SK-N-SH treated with all-trans-retinoic acid at 6 μM for 48 hours (cell line): ENCODE data around the gene CCSER1.

Experiments
- ATAC-seq: fragments of 200-7000 bp; cut with Tn5 transposase; 3 replicates; pipeline ENCODE4 v1.9.1; 2020; ENCODE audit warnings: mild to moderate bottlenecking, moderate library complexity
- ARNTL ChIP-seq: fragments of 450-650 bp; formaldehyde crosslinking; IDR thresholded peaks from 2 replicates; pipeline ENCODE4 v1.5.0; 2020; ENCODE audit warnings: low read depth, mild to moderate bottlenecking, moderate library complexity, borderline replicate concordance
- BACH2 ChIP-seq: fragments of 250-450 bp; sonication (Bioruptor Pico); IDR thresholded peaks from 2 replicates; pipeline ENCODE4 v1.9.0; 2021; ENCODE audit warnings: mild to moderate bottlenecking, borderline replicate concordance
- CSDC2 ChIP-seq: fragments of 250-450 bp; sonication (Bioruptor Pico); IDR thresholded peaks from 2 replicates; pipeline ENCODE4 v1.5.0; 2020; ENCODE audit warnings: mild to moderate bottlenecking, moderate library complexity
- ESRRG ChIP-seq: fragments of 250-450 bp; sonication (Bioruptor Pico); IDR thresholded peaks from 2 replicates; pipeline ENCODE4 v1.6.1; 2021; ENCODE audit warnings: mild to moderate bottlenecking
- GLIS3 ChIP-seq: fragments of 250-450 bp; sonication (Bioruptor Pico); IDR thresholded peaks from 2 replicates; pipeline ENCODE4 v1.5.0; 2020; ENCODE audit warnings: mild to moderate bottlenecking, moderate library complexity
- ISL1 ChIP-seq: fragments of 250-450 bp; sonication (Bioruptor Pico); IDR thresholded peaks from 2 replicates; pipeline ENCODE4 v2.1.2; 2022; ENCODE audit warnings: mild to moderate bottlenecking, moderate library complexity
- OSR1 ChIP-seq: fragments of 250-450 bp; sonication (Bioruptor Pico); IDR thresholded peaks from 2 replicates; pipeline ENCODE4 v1.8.0; 2022; ENCODE audit warnings: moderate library complexity, mild to moderate bottlenecking, inconsistent platforms
- RARB ChIP-seq: fragments of 250-450 bp; sonication (Bioruptor Pico); IDR thresholded peaks from 2 replicates; pipeline ENCODE4 v1.8.0; 2021; ENCODE audit warnings: mild to moderate bottlenecking, moderate library complexity
- SNAI2 ChIP-seq: fragments of 250-450 bp; sonication (Bioruptor Pico); IDR thresholded peaks from 2 replicates; pipeline ENCODE4 v1.5.0; 2020; ENCODE audit warnings: mild to moderate bottlenecking, moderate library complexity
- TCF4 ChIP-seq: fragments of 250-450 bp; sonication (Bioruptor Pico); IDR thresholded peaks from 2 replicates; pipeline ENCODE4 v1.8.0; 2021; ENCODE audit warnings: mild to moderate bottlenecking, moderate library complexity, borderline replicate concordance
- TOX ChIP-seq: fragments of 250-450 bp; sonication (Bioruptor Pico); IDR thresholded peaks from 2 replicates; pipeline ENCODE4 v1.8.0; 2021; ENCODE audit warnings: mild to moderate bottlenecking, moderate library complexity, borderline replicate concordance
- ZC3H10 ChIP-seq: fragments of 250-450 bp; sonication (Bioruptor Pico); IDR thresholded peaks from 2 replicates; pipeline ENCODE4 v1.5.1; 2021; ENCODE audit warnings: mild to moderate bottlenecking, moderate library complexity
- ZFP3 ChIP-seq: fragments of 250-450 bp; sonication (Bioruptor Pico); IDR thresholded peaks from 2 replicates; pipeline ENCODE4 v1.5.0; 2020; ENCODE audit warnings: mild to moderate bottlenecking, moderate library complexity
- ZFP30 ChIP-seq: fragments of 450-650 bp; formaldehyde crosslinking; IDR thresholded peaks from 2 replicates; pipeline ENCODE4 v1.5.0; 2022; ENCODE audit warnings: mild to moderate bottlenecking, moderate library complexity
- ZNF565 ChIP-seq: fragments of 450-650 bp; formaldehyde crosslinking; conservative IDR thresholded peaks from 2 replicates; pipeline ENCODE4 v1.5.0; 2020; ENCODE audit warnings: low read depth, mild to moderate bottlenecking, moderate library complexity
- ZNF70 ChIP-seq: fragments of 450-650 bp; formaldehyde crosslinking; IDR thresholded peaks from 2 replicates; pipeline ENCODE4 v1.5.0; 2020; ENCODE audit warnings: mild to moderate bottlenecking, moderate library complexity
- ZNF8 ChIP-seq: fragments of 450-650 bp; formaldehyde crosslinking; IDR thresholded peaks from 2 replicates; pipeline ENCODE4 v1.5.0; 2020; ENCODE audit warnings: mild to moderate bottlenecking, moderate library complexity
- TF ChIP-seq, protein P1 (sequence below): fragments of 250-450 bp; sonication (Bioruptor Pico); IDR thresholded peaks from 2 replicates; pipeline ENCODE4 v1.8.0; 2020; ENCODE audit warnings: mild to moderate bottlenecking, moderate library complexity, borderline replicate concordance
- TF ChIP-seq, protein P2 (sequence below): fragments of 250-450 bp; sonication (Bioruptor Pico); IDR thresholded peaks from 2 replicates; pipeline ENCODE4 v1.5.1; 2020; ENCODE audit warnings: low read depth, mild to moderate bottlenecking, moderate library complexity
- TF ChIP-seq, protein P3 (sequence below): fragments of 250-450 bp; sonication (Bioruptor Pico); IDR thresholded peaks from 2 replicates; pipeline ENCODE4 v1.8.0; 2021; ENCODE audit warnings: low read depth, mild to moderate bottlenecking, moderate library complexity, borderline replicate concordance
- TF ChIP-seq, protein P4 (sequence below): fragments of 250-450 bp; sonication (Bioruptor Pico); IDR thresholded peaks from 2 replicates; pipeline ENCODE4 v1.5.0; 2020; ENCODE audit warnings: mild to moderate bottlenecking, moderate library complexity
- TF ChIP-seq, protein P5 (sequence below): fragments of 250-450 bp; sonication (Bioruptor Pico); IDR thresholded peaks from 2 replicates; pipeline ENCODE4 v1.5.1; 2021; ENCODE audit warnings: mild to moderate bottlenecking, moderate library complexity

The CCSER1 gene

DNA sequence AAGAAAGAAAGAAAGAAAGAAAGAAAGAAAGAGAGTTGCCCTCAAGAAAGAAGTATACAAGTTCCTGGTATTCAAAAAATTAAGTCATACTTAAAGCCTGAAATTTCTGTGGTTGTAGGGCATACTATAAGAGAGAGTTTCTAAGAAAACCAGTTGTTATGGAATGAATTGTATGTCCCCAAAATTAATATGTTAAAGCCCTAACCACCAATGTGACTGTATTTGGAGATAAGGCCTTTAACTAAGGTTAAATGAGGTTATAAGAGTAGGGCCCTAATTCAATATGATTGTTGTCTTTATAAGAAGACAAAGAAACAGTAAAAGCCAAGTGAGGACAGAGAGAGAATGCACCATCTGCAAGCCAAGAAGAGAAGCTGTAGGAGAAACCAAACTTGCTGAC, 521.1 kb downstream of the CCSER1 start:
- TF ChIP-seq BACH2 (CRISPR knock-in tag), result no peak

DNA sequence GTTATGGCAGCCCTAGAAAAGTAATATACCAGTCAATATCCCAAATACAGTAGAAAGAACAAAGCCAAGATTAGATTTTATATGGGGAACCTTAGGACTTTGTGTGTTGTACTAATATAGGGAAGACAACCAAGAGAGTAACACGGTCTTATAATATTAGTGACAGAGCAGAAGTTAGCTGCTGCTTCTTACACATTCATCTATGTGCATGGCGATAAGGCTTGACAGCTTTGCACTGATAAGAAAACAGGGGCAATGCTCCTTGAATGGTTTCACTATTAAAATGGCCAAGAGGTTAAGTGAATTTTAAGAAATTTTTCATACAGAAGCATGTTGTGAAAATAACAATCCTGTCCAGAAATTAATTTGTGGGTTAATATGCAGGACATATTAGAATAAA, 521.6 kb downstream of the CCSER1 start:
- no peak for ATAC-seq
- TF ChIP-seq RARB (CRISPR knock-in tag) (no peak), CSDC2 (CRISPR knock-in tag) (no peak), TOX (no peak), ZC3H10 (CRISPR knock-in tag) (no peak), ZNF565 (no peak), BACH2 (CRISPR knock-in tag) (no peak), ZNF8 (CRISPR knock-in tag) (no peak), ESRRG (no peak), ZFP30 (CRISPR knock-in tag) (no peak), GLIS3 (no peak), ZNF70 (CRISPR knock-in tag) (no peak), TCF4 (CRISPR knock-in tag) (no peak), SNAI2 (CRISPR knock-in tag) (no peak), OSR1 (CRISPR knock-in tag) (no peak)
- TF ChIP-seq, protein P1, sequence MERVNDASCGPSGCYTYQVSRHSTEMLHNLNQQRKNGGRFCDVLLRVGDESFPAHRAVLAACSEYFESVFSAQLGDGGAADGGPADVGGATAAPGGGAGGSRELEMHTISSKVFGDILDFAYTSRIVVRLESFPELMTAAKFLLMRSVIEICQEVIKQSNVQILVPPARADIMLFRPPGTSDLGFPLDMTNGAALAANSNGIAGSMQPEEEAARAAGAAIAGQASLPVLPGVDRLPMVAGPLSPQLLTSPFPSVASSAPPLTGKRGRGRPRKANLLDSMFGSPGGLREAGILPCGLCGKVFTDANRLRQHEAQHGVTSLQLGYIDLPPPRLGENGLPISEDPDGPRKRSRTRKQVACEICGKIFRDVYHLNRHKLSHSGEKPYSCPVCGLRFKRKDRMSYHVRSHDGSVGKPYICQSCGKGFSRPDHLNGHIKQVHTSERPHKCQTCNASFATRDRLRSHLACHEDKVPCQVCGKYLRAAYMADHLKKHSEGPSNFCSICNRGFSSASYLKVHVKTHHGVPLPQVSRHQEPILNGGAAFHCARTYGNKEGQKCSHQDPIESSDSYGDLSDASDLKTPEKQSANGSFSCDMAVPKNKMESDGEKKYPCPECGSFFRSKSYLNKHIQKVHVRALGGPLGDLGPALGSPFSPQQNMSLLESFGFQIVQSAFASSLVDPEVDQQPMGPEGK (CRISPR knock-in tag), result no peak
- TF ChIP-seq, protein P2, sequence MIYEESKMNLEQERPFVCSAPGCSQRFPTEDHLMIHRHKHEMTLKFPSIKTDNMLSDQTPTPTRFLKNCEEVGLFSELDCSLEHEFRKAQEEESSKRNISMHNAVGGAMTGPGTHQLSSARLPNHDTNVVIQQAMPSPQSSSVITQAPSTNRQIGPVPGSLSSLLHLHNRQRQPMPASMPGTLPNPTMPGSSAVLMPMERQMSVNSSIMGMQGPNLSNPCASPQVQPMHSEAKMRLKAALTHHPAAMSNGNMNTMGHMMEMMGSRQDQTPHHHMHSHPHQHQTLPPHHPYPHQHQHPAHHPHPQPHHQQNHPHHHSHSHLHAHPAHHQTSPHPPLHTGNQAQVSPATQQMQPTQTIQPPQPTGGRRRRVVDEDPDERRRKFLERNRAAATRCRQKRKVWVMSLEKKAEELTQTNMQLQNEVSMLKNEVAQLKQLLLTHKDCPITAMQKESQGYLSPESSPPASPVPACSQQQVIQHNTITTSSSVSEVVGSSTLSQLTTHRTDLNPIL (CRISPR knock-in tag), result no peak
- TF ChIP-seq, protein P3, sequence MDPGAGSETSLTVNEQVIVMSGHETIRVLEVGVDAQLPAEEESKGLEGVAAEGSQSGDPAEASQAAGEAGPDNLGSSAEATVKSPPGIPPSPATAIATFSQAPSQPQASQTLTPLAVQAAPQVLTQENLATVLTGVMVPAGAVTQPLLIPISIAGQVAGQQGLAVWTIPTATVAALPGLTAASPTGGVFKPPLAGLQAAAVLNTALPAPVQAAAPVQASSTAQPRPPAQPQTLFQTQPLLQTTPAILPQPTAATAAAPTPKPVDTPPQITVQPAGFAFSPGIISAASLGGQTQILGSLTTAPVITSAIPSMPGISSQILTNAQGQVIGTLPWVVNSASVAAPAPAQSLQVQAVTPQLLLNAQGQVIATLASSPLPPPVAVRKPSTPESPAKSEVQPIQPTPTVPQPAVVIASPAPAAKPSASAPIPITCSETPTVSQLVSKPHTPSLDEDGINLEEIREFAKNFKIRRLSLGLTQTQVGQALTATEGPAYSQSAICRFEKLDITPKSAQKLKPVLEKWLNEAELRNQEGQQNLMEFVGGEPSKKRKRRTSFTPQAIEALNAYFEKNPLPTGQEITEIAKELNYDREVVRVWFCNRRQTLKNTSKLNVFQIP (CRISPR knock-in tag), result no peak
- TF ChIP-seq, protein P4, sequence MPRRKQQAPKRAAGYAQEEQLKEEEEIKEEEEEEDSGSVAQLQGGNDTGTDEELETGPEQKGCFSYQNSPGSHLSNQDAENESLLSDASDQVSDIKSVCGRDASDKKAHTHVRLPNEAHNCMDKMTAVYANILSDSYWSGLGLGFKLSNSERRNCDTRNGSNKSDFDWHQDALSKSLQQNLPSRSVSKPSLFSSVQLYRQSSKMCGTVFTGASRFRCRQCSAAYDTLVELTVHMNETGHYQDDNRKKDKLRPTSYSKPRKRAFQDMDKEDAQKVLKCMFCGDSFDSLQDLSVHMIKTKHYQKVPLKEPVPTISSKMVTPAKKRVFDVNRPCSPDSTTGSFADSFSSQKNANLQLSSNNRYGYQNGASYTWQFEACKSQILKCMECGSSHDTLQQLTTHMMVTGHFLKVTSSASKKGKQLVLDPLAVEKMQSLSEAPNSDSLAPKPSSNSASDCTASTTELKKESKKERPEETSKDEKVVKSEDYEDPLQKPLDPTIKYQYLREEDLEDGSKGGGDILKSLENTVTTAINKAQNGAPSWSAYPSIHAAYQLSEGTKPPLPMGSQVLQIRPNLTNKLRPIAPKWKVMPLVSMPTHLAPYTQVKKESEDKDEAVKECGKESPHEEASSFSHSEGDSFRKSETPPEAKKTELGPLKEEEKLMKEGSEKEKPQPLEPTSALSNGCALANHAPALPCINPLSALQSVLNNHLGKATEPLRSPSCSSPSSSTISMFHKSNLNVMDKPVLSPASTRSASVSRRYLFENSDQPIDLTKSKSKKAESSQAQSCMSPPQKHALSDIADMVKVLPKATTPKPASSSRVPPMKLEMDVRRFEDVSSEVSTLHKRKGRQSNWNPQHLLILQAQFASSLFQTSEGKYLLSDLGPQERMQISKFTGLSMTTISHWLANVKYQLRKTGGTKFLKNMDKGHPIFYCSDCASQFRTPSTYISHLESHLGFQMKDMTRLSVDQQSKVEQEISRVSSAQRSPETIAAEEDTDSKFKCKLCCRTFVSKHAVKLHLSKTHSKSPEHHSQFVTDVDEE (CRISPR knock-in tag), result no peak

More for the DNA sequence above, 521.1 kb downstream of the CCSER1 start:
- ATAC-seq, result no peak

DNA sequence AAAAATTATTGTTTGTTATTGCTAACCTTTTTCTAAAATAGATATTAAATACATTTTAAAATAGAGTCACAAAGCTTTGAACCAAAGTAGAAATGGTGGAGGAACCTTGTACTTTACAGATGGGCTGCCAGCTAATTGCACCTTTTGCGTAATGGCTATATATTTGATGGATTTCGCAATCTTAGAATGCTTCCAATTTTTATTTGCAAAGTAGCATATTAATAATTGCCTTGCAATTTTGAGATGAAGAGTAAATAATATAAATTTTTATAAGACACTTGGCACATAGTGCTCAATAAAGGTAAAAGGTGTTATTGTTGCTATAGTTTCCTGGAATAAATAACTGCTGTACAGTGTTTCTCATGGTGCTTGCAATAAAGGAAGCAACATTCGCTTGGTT, 533.5 kb downstream of the CCSER1 start:
- no peak for TF ChIP-seq ESRRG
- TF ChIP-seq GLIS3, result no peak
- TF ChIP-seq, protein P5, sequence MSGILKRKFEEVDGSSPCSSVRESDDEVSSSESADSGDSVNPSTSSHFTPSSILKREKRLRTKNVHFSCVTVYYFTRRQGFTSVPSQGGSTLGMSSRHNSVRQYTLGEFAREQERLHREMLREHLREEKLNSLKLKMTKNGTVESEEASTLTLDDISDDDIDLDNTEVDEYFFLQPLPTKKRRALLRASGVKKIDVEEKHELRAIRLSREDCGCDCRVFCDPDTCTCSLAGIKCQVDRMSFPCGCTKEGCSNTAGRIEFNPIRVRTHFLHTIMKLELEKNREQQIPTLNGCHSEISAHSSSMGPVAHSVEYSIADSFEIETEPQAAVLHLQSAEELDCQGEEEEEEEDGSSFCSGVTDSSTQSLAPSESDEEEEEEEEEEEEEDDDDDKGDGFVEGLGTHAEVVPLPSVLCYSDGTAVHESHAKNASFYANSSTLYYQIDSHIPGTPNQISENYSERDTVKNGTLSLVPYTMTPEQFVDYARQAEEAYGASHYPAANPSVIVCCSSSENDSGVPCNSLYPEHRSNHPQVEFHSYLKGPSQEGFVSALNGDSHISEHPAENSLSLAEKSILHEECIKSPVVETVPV (CRISPR knock-in tag), result no peak
- TF ChIP-seq ZNF70 (CRISPR knock-in tag), result no peak
- no peak for TF ChIP-seq OSR1 (CRISPR knock-in tag)
- TF ChIP-seq ZC3H10 (CRISPR knock-in tag), result no peak
- no peak for TF ChIP-seq BACH2 (CRISPR knock-in tag)
- TF ChIP-seq, protein P2 (CRISPR knock-in tag), result no peak
- no peak for TF ChIP-seq ZFP3 (CRISPR knock-in tag)
- TF ChIP-seq, protein P3 (CRISPR knock-in tag), result no peak
- no peak for TF ChIP-seq ZNF8 (CRISPR knock-in tag)
- no peak for TF ChIP-seq ZNF565
- TF ChIP-seq SNAI2 (CRISPR knock-in tag), result no peak
- TF ChIP-seq, protein P1 (CRISPR knock-in tag), result no peak
- TF ChIP-seq CSDC2 (CRISPR knock-in tag), result no peak
- no peak for TF ChIP-seq ARNTL (CRISPR knock-in tag)
- TF ChIP-seq ISL1 (CRISPR knock-in tag), result no peak
- TF ChIP-seq RARB (CRISPR knock-in tag), result no peak
- ATAC-seq, result no peak
